Caco-2 (cell line): ENCODE data around the gene A4GALT. TPM values are rescaled to one million over a fixed set of nuclear protein-coding genes. Genes with fewer than 3 reads are reported as not detected.

Experiments
- BruUV-seq: library from RNA; stranded (reverse); fragments of 400-500 nt; replicated peaks from 2 replicates; lab custom pipeline; 2021; lab: Mats Ljungman, UMichigan
- CTCF ChIA-PET: fragments of 300-600 bp; sonication (Branson Sonifier 250); formaldehyde crosslinking; loops from one replicate; lab custom pipeline; 2022; ENCODE audit warnings: antibody characterized with exemption; lab: Charles Lee
- POLR2A ChIA-PET: fragments of 300-600 bp; sonication (Branson Sonifier 250); formaldehyde crosslinking; loops from one replicate; lab custom pipeline; 2022; ENCODE audit warnings: antibody characterized with exemption; lab: Charles Lee
- DNase-seq, 2 experiments: peaks; one replicate each; pipeline versions ENCODE4 v3.0.0 to v3.0.0-alpha.2; 2020 to 2022
- H3K27me3 ChIP-seq: replicated peaks from 2 replicates; pipeline ENCODE4 v1.6.0; 2011; ENCODE audit warnings: low read length; ENCODE audit not compliant: control insufficient read depth, insufficient read depth
- H3K36me3 ChIP-seq: 2 replicates; pipeline ENCODE4 v1.5.1; 2011; ENCODE audit warnings: low read length; ENCODE audit not compliant: control insufficient read depth, insufficient read depth
- H3K4me1 ChIP-seq: fragments of 250-450 bp; sonication (Bioruptor Pico); 2 replicates; pipeline ENCODE4 v1.5.1; 2020; ENCODE audit warnings: mild to moderate bottlenecking
- H3K4me3 ChIP-seq: 2 replicates; pipeline ENCODE4 v1.5.1; 2011; ENCODE audit warnings: low read depth, mild to moderate bottlenecking, control low read depth, low read length
- H3K9me3 ChIP-seq: fragments of 250-450 bp; sonication (Bioruptor Pico); 2 replicates; pipeline ENCODE4 v1.5.1; 2020; ENCODE audit warnings: mild to moderate bottlenecking, moderate library complexity
- H3K27ac Mint-ChIP-seq: one replicate; pipeline ENCODE4 v1.8.0; 2022; ENCODE audit warnings: mixed read lengths; ENCODE audit not compliant: unreplicated experiment
- H3K27me3 Mint-ChIP-seq: one replicate; pipeline ENCODE4 v1.8.0; 2022; ENCODE audit warnings: mixed read lengths; ENCODE audit not compliant: insufficient read depth, unreplicated experiment
- H3K36me3 Mint-ChIP-seq: one replicate; pipeline ENCODE4 v1.8.0; 2022; ENCODE audit warnings: mild to moderate bottlenecking, mixed read lengths; ENCODE audit not compliant: insufficient read depth, unreplicated experiment
- H3K4me1 Mint-ChIP-seq: one replicate; pipeline ENCODE4 v1.8.0; 2022; ENCODE audit warnings: low read depth, mixed read lengths; ENCODE audit not compliant: unreplicated experiment
- H3K4me3 Mint-ChIP-seq: one replicate; pipeline ENCODE4 v1.8.0; 2022; ENCODE audit warnings: mild to moderate bottlenecking, moderate library complexity, mixed read lengths; ENCODE audit not compliant: unreplicated experiment
- H3K9me3 Mint-ChIP-seq: one replicate; pipeline ENCODE4 v1.8.0; 2022; ENCODE audit warnings: mixed read lengths; ENCODE audit not compliant: unreplicated experiment
- CTCF ChIP-seq, 2 experiments: fragments of 200-600 bp in 1 of 2; IDR thresholded peaks; 1 replicate in 1 of 2; 2 replicates in 1 of 2; pipeline versions ENCODE4 v1.5.1 to v1.8.0; 2011 to 2022; ENCODE audit warnings: antibody characterized with exemption in 1 of 2, control low read depth in 1 of 2, inconsistent platforms in 1 of 2, low read depth in 1 of 2, low read length in 1 of 2, mild to moderate bottlenecking in 1 of 2, moderate library complexity in 1 of 2; ENCODE audit not compliant: insufficient read depth in 1 of 2, severe bottlenecking in 1 of 2, unreplicated experiment in 1 of 2
- intact Hi-C: fragments of 100-400 bp; cut with micrococcal nuclease; formaldehyde crosslinking; loops from one replicate; pipeline ENCODE4 v1.10.0; 2022; ENCODE audit not compliant: unreplicated experiment
- total RNA-seq: library from RNA; stranded (reverse); gene quantifications from 2 replicates; pipeline ENCODE4 v1.2.3, GENCODE V29; 2022

A4GALT gene
- total RNA-seq, 1 experiment from 2014 or later, result 16.2 TPM

GRCh38 chr22:42724062-42724461 lies 3.4 kb upstream of the A4GALT start:
- Mint-ChIP-seq H3K4me3 (no peak overlapping the region), H3K27ac (no peak overlapping the region), H3K4me1 (peaks cover 15% of the 10 kb centered on the region), H3K9me3 (no peaks in the 10 kb centered on the region), H3K36me3 (peaks cover 7% of the 10 kb centered on the region), H3K27me3 (no peaks in the 10 kb centered on the region)
- no peak for TF ChIP-seq CTCF (IDR thresholded peaks at IDR 0.05; ENCODE audit: insufficient read depth in 1 of 2, low read depth in 1 of 2, low read length in 1 of 2, severe bottlenecking in 1 of 2, unreplicated experiment in 1 of 2)
- intact Hi-C loops, result no loop called here
- POLR2A ChIA-PET, result no interaction called here
- no TSS peak for BruUV-seq
- H3K36me3 ChIP-seq, result no peaks in the 10 kb centered on the region
- H3K9me3 ChIP-seq, result no peaks in the 10 kb centered on the region
- no peak overlapping the region for H3K4me3 ChIP-seq
- DNase-seq, result no peak
- peaks cover 21% of the 10 kb centered on the region for H3K4me1 ChIP-seq
- CTCF ChIA-PET, result no interaction called here
- H3K27me3 ChIP-seq, result no peaks in the 10 kb centered on the region

DNA sequence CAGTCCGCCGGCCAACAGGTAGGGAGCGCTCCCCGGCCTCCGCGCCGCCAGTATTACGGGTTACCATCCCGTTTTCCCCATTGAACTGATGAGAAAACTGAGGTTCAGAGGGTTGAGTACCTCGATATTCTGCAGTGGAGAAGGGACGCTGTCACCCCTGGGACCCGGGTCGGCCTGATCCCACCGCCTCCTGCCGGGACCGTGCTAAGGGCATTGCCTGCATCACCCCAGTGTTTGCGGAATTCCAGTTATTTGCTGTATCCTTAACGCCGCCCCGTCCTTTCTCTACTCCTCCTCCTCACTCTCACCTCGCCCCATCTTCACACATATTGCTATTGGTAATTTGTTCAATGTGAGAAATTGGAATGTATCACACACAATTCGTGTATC lies 370 bp upstream of the A4GALT start:
- Mint-ChIP-seq H3K27me3 (no peaks in the 10 kb centered on the region), H3K9me3 (no peaks in the 10 kb centered on the region), H3K4me3 (peak overlapping the region; percentile 74), H3K27ac (peak overlapping the region; percentile 7), H3K4me1 (peaks cover 24% of the 10 kb centered on the region), H3K36me3 (peaks cover 13% of the 10 kb centered on the region)
- no peak for TF ChIP-seq CTCF (IDR thresholded peaks at IDR 0.05; ENCODE audit: insufficient read depth in 1 of 2, low read depth in 1 of 2, low read length in 1 of 2, severe bottlenecking in 1 of 2, unreplicated experiment in 1 of 2)
- ChIA-PET CTCF (interaction anchor here (0.6 kb wide), 1 partner anchor 86 kb away, joined by 4 read pairs; no protein-coding TSS in a partner anchor), POLR2A (no interaction called here)
- Histone ChIP-seq H3K9me3 (no peaks in the 10 kb centered on the region), H3K4me3 (peak overlapping the region; percentile 70), H3K36me3 (no peaks in the 10 kb centered on the region), H3K4me1 (peaks cover 33% of the 10 kb centered on the region), H3K27me3 (no peaks in the 10 kb centered on the region)
- no TSS peak for BruUV-seq
- intact Hi-C loops, result no loop called here
- no peak for DNase-seq

DNA sequence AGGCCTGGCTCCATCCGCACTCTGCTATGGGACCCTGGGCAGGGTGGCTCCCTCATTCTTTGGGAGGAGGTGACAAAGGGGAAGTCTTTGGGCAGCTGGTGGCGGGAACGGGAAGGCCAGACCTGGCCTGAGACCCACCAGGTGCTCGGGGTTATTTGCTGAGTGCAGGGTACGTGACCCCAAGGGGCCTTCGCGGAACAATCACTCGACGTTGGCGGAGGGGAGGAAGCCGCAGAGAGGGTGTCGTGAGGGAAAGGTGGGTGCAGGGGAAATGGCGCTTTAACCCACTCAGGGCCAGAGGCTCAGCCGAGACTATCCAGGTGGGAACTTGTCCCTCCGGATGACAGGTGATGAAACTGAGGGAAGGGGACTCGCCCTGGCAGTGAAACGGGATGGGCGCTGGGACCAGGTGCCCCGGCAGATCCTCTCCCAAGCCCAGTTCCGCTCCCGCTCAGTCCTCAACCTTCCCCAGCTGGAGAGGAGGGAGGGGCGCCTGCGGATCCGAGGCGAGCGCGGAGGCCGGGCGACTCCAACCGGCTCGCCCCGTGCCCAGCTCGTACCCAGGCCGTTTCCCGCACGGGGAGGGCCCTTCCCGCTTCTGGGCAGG lies 911 bp downstream of the A4GALT start:
- Mint-ChIP-seq H3K4me1 (peaks cover 29% of the 10 kb centered on the region), H3K36me3 (peaks cover 20% of the 10 kb centered on the region), H3K27me3 (no peaks in the 10 kb centered on the region), H3K4me3 (peak overlapping the region; percentile 74), H3K27ac (peak overlapping the region; percentile 78), H3K9me3 (no peaks in the 10 kb centered on the region)
- ChIA-PET POLR2A (no interaction called here), CTCF (interaction anchor here (0.5 kb wide), 1 partner anchor 804 kb away, joined by 3 read pairs; no protein-coding TSS in a partner anchor)
- no peaks in the 10 kb centered on the region for H3K27me3 ChIP-seq
- no peaks in the 10 kb centered on the region for H3K9me3 ChIP-seq
- H3K4me1 ChIP-seq, result peaks cover 35% of the 10 kb centered on the region
- TF ChIP-seq CTCF (IDR thresholded peaks at IDR 0.05; ENCODE audit: insufficient read depth in 1 of 2, low read depth in 1 of 2, low read length in 1 of 2, severe bottlenecking in 1 of 2, unreplicated experiment in 1 of 2), result no peak
- DNase-seq, result peak in 1 of 2 experiments; percentile 28
- no peaks in the 10 kb centered on the region for H3K36me3 ChIP-seq
- H3K4me3 ChIP-seq, result peak overlapping the region; percentile 70
- BruUV-seq, result no TSS peak
- intact Hi-C loops, result no loop called here
